Gastroesophageal sphincter (tissue), 3 donors: ENCODE measurements around the gene PGRMC2.

Source experiments
- CTCF ChIP-seq, 4 experiments: fragments of 200-600 bp in 2 of 4; fragments of 450-650 bp in 2 of 4; sonication (generic) in 1 of 4; IDR thresholded peaks; one replicate each; pipeline ENCODE4 v1.5.1; 2017 to 2019; ENCODE audit warnings: antibody characterized with exemption in 4 of 4, mild to moderate bottlenecking in 2 of 4, moderate library complexity in 2 of 4
- EP300 ChIP-seq: sonication (generic); formaldehyde crosslinking; IDR thresholded peaks from one replicate; pipeline ENCODE4 v1.6.1; 2017; ENCODE audit warnings: antibody characterized with exemption, mild to moderate bottlenecking
- POLR2A ChIP-seq, 2 donors: fragments of 450-650 bp; IDR thresholded peaks; one replicate each; pipeline ENCODE4 v1.6.1; 2017; ENCODE audit warnings: antibody characterized with exemption in 2 of 2, mild to moderate bottlenecking in 2 of 2, moderate library complexity in 1 of 2
- POLR2AphosphoS5 ChIP-seq: sonication (generic); formaldehyde crosslinking; IDR thresholded peaks from one replicate; pipeline ENCODE4 v1.6.1; 2017; ENCODE audit warnings: antibody characterized with exemption

GRCh38 chr4:128277856-128278255 is 9.8 kb downstream of the PGRMC2 start:
- TF ChIP-seq CTCF (IDR thresholded peaks at IDR 0.05) (no peak), POLR2AphosphoS5 (no peak), EP300 (no peak), POLR2A (IDR thresholded peaks at IDR 0.05) (no peak)
